ENCODE data around the gene MRPS27.

DNA sequence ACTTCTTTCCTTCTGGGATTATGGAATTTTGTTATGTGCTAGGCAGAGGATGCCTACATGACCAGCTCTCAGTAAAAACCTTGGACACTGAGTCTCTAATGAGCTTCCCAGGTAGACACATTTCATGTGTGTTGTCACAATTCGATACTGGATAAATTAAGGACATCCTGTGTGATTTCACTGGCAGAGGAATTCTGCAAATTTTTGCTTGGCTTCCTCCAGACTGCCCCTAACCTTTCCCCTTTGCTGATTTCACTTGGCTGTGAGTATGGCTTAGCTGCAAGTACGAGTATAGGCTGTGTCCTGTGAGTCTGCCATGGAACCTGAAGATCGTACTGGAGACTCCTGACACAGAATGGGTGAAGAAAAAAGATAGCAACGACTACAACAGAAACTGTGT lies 47.6 kb downstream of the MRPS27 start:
- TF ChIP-seq POLR2A (IDR thresholded peaks at IDR 0.05) (no peak), EP300 (IDR thresholded peaks at IDR 0.05; ENCODE audit: low read depth) (no peak)
- TF ChIP-seq, protein P1, sequence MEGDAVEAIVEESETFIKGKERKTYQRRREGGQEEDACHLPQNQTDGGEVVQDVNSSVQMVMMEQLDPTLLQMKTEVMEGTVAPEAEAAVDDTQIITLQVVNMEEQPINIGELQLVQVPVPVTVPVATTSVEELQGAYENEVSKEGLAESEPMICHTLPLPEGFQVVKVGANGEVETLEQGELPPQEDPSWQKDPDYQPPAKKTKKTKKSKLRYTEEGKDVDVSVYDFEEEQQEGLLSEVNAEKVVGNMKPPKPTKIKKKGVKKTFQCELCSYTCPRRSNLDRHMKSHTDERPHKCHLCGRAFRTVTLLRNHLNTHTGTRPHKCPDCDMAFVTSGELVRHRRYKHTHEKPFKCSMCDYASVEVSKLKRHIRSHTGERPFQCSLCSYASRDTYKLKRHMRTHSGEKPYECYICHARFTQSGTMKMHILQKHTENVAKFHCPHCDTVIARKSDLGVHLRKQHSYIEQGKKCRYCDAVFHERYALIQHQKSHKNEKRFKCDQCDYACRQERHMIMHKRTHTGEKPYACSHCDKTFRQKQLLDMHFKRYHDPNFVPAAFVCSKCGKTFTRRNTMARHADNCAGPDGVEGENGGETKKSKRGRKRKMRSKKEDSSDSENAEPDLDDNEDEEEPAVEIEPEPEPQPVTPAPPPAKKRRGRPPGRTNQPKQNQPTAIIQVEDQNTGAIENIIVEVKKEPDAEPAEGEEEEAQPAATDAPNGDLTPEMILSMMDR (IDR thresholded peaks at IDR 0.05): no peak

Data from transverse colon (tissue), 3 donors.